Gastroesophageal sphincter (tissue), 3 donors: ENCODE measurements around the gene HCAR2.

Experiments
- EP300 ChIP-seq: sonication (generic); formaldehyde crosslinking; IDR thresholded peaks from one replicate; pipeline ENCODE4 v1.6.1; 2017; ENCODE audit warnings: antibody characterized with exemption, mild to moderate bottlenecking
- POLR2A ChIP-seq, 2 donors: fragments of 450-650 bp; IDR thresholded peaks; one replicate each; pipeline ENCODE4 v1.6.1; 2017; ENCODE audit warnings: antibody characterized with exemption in 2 of 2, mild to moderate bottlenecking in 2 of 2, moderate library complexity in 1 of 2
- POLR2AphosphoS5 ChIP-seq: sonication (generic); formaldehyde crosslinking; IDR thresholded peaks from one replicate; pipeline ENCODE4 v1.6.1; 2017; ENCODE audit warnings: antibody characterized with exemption
- TF ChIP-seq, protein P1 (sequence below), 4 experiments: fragments of 200-600 bp in 2 of 4; fragments of 450-650 bp in 2 of 4; sonication (generic) in 1 of 4; IDR thresholded peaks; one replicate each; pipeline ENCODE4 v1.5.1; 2017 to 2019; ENCODE audit warnings: antibody characterized with exemption in 4 of 4, mild to moderate bottlenecking in 2 of 4, moderate library complexity in 2 of 4

DNA sequence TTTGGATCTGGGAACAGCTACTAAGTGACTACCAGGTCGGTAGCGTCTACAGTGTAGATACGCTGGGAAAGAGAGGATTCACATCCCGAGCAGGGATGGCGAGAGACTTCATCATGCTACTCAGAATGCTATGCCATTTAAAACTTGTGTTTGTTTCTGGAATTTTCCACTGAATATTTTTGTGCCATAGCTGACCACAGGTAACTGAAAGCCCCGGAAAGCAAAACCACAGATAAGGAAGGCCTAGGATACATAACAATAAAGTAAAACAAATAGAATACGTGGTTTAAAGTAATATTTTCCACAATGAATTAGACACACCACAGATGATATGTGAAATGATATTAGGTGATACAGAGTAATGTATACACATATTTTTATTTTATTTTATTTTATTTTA lies 35.4 kb upstream of the HCAR2 start:
- TF ChIP-seq, protein P1, sequence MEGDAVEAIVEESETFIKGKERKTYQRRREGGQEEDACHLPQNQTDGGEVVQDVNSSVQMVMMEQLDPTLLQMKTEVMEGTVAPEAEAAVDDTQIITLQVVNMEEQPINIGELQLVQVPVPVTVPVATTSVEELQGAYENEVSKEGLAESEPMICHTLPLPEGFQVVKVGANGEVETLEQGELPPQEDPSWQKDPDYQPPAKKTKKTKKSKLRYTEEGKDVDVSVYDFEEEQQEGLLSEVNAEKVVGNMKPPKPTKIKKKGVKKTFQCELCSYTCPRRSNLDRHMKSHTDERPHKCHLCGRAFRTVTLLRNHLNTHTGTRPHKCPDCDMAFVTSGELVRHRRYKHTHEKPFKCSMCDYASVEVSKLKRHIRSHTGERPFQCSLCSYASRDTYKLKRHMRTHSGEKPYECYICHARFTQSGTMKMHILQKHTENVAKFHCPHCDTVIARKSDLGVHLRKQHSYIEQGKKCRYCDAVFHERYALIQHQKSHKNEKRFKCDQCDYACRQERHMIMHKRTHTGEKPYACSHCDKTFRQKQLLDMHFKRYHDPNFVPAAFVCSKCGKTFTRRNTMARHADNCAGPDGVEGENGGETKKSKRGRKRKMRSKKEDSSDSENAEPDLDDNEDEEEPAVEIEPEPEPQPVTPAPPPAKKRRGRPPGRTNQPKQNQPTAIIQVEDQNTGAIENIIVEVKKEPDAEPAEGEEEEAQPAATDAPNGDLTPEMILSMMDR (IDR thresholded peaks at IDR 0.05): no peak
- TF ChIP-seq EP300 (no peak), POLR2A (IDR thresholded peaks at IDR 0.05) (no peak), POLR2AphosphoS5 (no peak)
